Mesendoderm (in vitro differentiated cells): ENCODE data around the gene FGG.

Source experiments
- DNase-seq: peaks from one replicate; pipeline ENCODE4 v3.0.0; 2013
- H2AK5ac ChIP-seq: 2 replicates; pipeline ENCODE4 v1.6.1; 2013; ENCODE audit warnings: low read length, inconsistent platforms
- H2BK120ac ChIP-seq: 2 replicates; pipeline ENCODE4 v1.6.1; 2013; ENCODE audit warnings: low read depth, mild to moderate bottlenecking, low read length, moderate library complexity, mixed read lengths
- H2BK15ac ChIP-seq: replicated peaks from 2 replicates; pipeline ENCODE4 v1.6.1; 2013; ENCODE audit warnings: low read depth, mild to moderate bottlenecking, moderate library complexity
- H2BK5ac ChIP-seq: 2 replicates; pipeline ENCODE4 v1.6.1; 2013; ENCODE audit warnings: low read length, inconsistent platforms
- H3K18ac ChIP-seq: 2 replicates; pipeline ENCODE4 v1.6.1; 2013; ENCODE audit warnings: mild to moderate bottlenecking, low read length, mixed read lengths
- H3K23ac ChIP-seq: one replicate; pipeline ENCODE4 v1.6.1; 2013; ENCODE audit warnings: low read length
- H3K27ac ChIP-seq: 2 replicates; pipeline ENCODE4 v1.5.1; 2013; ENCODE audit warnings: low read depth, mild to moderate bottlenecking, inconsistent platforms, low read length, moderate library complexity
- H3K27me3 ChIP-seq: 2 replicates; pipeline ENCODE4 v1.6.1; 2013; ENCODE audit warnings: low read length, control low read depth, mild to moderate bottlenecking, inconsistent platforms; ENCODE audit not compliant: insufficient read depth, poor library complexity
- H3K36me3 ChIP-seq: 2 replicates; pipeline ENCODE4 v1.6.1; 2013; ENCODE audit warnings: low read length, inconsistent platforms; ENCODE audit not compliant: control insufficient read depth, insufficient read depth
- H3K4ac ChIP-seq: one replicate; pipeline ENCODE4 v1.6.1; 2013; ENCODE audit warnings: low read depth, mild to moderate bottlenecking, low read length, moderate library complexity
- H3K4me1 ChIP-seq: 2 replicates; pipeline ENCODE4 v1.6.1; 2013; ENCODE audit warnings: low read depth, low read length, inconsistent platforms; ENCODE audit not compliant: control insufficient read depth
- H3K4me2 ChIP-seq: 2 replicates; pipeline ENCODE4 v1.6.1; 2013; ENCODE audit warnings: low read length
- H3K4me3 ChIP-seq: 2 replicates; pipeline ENCODE4 v1.5.1; 2013; ENCODE audit warnings: mild to moderate bottlenecking, low read length
- H3K56ac ChIP-seq: one replicate; pipeline ENCODE4 v1.6.1; 2013; ENCODE audit warnings: low read length
- H3K79me1 ChIP-seq: 2 replicates; pipeline ENCODE4 v1.6.1; 2013; ENCODE audit warnings: low read length, inconsistent platforms
- H3K79me2 ChIP-seq: 2 replicates; pipeline ENCODE4 v1.6.1; 2013; ENCODE audit warnings: mild to moderate bottlenecking, low read length; ENCODE audit not compliant: control insufficient read depth, insufficient read depth
- H3K9ac ChIP-seq: 2 replicates; pipeline ENCODE4 v1.6.1; 2013; ENCODE audit warnings: low read length, inconsistent platforms
- H4K5ac ChIP-seq: one replicate; pipeline ENCODE4 v1.6.1; 2013; ENCODE audit warnings: low read length
- H4K8ac ChIP-seq: one replicate; pipeline ENCODE4 v1.6.1; 2013; ENCODE audit warnings: low read depth, mild to moderate bottlenecking, control low read depth, low read length, moderate library complexity
- WGBS: extraction: QIAGEN DNeasy Blood & Tissue Kit; methylation state at CpG from one replicate; pipeline ENCODE4 v1.1.7; 2013; ENCODE audit warnings: low lambda C conversion rate, missing lambda C conversion rate; ENCODE audit not compliant: insufficient coverage; ENCODE audit errors: extremely low coverage; 5-methylcytosine and 5-hydroxymethylcytosine counted together

FGG gene

DNA sequence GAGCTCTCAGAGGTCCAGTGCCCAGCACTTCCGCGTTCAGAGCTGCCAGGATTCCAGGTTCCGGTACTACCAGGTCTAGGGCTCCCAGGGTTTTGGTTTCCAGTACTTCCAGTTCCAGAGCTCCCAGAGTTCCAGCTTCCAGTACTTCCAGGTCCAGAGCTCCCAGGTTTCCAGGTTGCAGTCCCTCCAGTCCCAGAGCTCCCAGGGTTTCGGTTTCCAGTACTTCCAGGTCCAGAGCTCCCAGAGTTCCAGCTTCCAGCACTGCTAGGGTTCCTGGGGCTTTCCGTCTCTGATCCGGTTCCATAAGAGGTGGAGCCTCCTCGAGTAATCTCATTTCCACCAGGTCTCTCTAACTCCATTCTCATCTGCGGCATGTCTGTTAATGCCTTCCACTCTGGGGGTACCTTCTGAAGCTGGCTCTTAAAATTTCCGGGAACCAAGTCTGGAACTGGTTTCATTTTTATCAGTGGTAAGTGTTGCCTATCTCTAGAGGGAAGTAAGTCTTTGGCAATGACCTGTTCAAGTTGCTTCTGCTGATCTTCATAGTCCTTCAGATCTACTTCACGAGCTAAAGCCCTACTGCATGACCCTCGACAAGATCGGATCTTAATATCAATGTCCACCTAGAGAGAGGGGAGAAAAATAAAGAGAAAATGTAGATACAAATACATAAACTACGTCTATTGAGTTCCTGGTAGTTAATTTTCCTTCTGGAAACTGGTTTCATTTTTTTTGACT lies 26.0 kb downstream of the FGG start:
- no peak overlapping the region for H3K9ac ChIP-seq
- no peak overlapping the region for H3K27ac ChIP-seq
- H3K79me2 ChIP-seq: no peaks in the 10 kb centered on the region
- no peak overlapping the region for H3K4ac ChIP-seq
- no peak overlapping the region for H4K8ac ChIP-seq
- DNase-seq: no peak
- no peaks in the 10 kb centered on the region for H3K79me1 ChIP-seq
- no peaks in the 10 kb centered on the region for H3K36me3 ChIP-seq
- H2AK5ac ChIP-seq: no peak overlapping the region
- no peaks in the 10 kb centered on the region for H3K27me3 ChIP-seq
- H2BK5ac ChIP-seq: no peak overlapping the region
- H3K4me2 ChIP-seq: no peak overlapping the region
- H4K5ac ChIP-seq: no peak overlapping the region
- WGBS: no CpG with 5 or more reads among the region's 13 CpGs
- no peak overlapping the region for H3K18ac ChIP-seq
- no peak overlapping the region for H3K4me3 ChIP-seq
- no peaks in the 10 kb centered on the region for H3K4me1 ChIP-seq
- H2BK15ac ChIP-seq: no peak overlapping the region
- H2BK120ac ChIP-seq: no peak overlapping the region
- H3K23ac ChIP-seq: no peak overlapping the region
- H3K56ac ChIP-seq: no peak overlapping the region

- no peak for DNase-seq
- no peak overlapping the region for H3K56ac ChIP-seq
- no peak overlapping the region for H2AK5ac ChIP-seq
- no peak overlapping the region for H3K4me3 ChIP-seq
- no peaks in the 10 kb centered on the region for H3K79me2 ChIP-seq
- no peak overlapping the region for H3K27ac ChIP-seq
- H3K36me3 ChIP-seq: no peaks in the 10 kb centered on the region
- no peaks in the 10 kb centered on the region for H3K79me1 ChIP-seq
- H3K4me1 ChIP-seq: no peaks in the 10 kb centered on the region
- no peak overlapping the region for H3K9ac ChIP-seq
- H3K4me2 ChIP-seq: no peak overlapping the region
- H3K27me3 ChIP-seq: no peaks in the 10 kb centered on the region
- H4K8ac ChIP-seq: no peak overlapping the region
- no peak overlapping the region for H3K18ac ChIP-seq
- no peak overlapping the region for H3K23ac ChIP-seq
- H2BK15ac ChIP-seq: no peak overlapping the region
- no peak overlapping the region for H3K4ac ChIP-seq
- no peak overlapping the region for H2BK5ac ChIP-seq
- no CpG with 5 or more reads among the region's 10 CpGs for WGBS
- no peak overlapping the region for H4K5ac ChIP-seq
- H2BK120ac ChIP-seq: no peak overlapping the region
Observed at GRCh38 chr4:154585369-154586018, 27.0 kb downstream of the FGG start.

DNA sequence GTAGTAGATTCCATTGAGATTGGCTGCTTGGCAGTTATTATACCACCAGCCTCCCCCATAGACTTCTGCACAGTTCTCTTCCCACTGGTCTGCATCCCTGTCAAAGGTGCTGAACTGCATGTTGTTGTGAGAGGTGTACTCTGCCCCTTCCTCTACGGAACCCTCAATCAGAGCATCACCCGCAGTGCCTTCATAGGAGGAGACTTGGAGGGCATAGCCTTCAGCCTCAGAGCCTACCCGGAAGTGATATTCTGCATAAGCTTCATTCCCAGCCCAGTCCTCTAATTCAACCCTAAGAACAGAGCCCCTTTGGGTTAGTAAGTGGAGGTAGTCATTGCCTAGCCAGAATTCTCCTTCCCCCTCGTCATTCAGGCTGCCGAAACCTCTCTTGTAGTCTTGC lies 28.2 kb downstream of the FGG start:
- H4K5ac ChIP-seq: no peak overlapping the region
- WGBS: no CpG with 5 or more reads among the region's 5 CpGs
- H4K8ac ChIP-seq: no peak overlapping the region
- no peaks in the 10 kb centered on the region for H3K79me1 ChIP-seq
- H2BK15ac ChIP-seq: no peak overlapping the region
- no peak overlapping the region for H3K9ac ChIP-seq
- H3K4me3 ChIP-seq: no peak overlapping the region
- DNase-seq: no peak
- no peak overlapping the region for H3K56ac ChIP-seq
- no peaks in the 10 kb centered on the region for H3K27me3 ChIP-seq
- no peak overlapping the region for H2BK5ac ChIP-seq
- no peak overlapping the region for H3K4ac ChIP-seq
- H3K36me3 ChIP-seq: no peaks in the 10 kb centered on the region
- H3K27ac ChIP-seq: no peak overlapping the region
- no peaks in the 10 kb centered on the region for H3K79me2 ChIP-seq
- H3K18ac ChIP-seq: no peak overlapping the region
- no peak overlapping the region for H3K23ac ChIP-seq
- no peak overlapping the region for H2BK120ac ChIP-seq
- H3K4me1 ChIP-seq: no peaks in the 10 kb centered on the region
- no peak overlapping the region for H3K4me2 ChIP-seq
- H2AK5ac ChIP-seq: no peak overlapping the region

DNA sequence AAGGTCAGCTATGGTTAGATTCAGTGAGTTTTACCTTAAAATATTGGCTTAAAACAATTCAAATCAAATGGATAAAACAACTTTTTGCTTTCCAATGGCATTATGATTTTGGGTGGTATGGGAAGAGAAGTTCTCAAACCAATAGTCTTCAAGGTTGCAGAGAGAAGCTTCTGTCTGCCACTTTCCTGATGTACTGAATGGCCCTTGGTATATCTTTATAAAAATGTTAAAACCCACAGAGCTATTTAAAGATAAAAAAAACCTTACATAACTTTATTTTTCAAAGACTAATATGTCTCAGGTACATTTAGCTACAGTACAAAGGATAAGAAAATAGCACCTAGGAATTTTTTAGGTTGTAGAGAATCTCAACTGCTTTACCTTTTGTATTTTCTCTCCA lies 28.8 kb downstream of the FGG start:
- H3K4me3 ChIP-seq: no peak overlapping the region

GRCh38 chr4:154583230-154583629 lies 29.2 kb downstream of the FGG start:
- no peak overlapping the region for H3K27ac ChIP-seq
- H2BK120ac ChIP-seq: no peak overlapping the region
- H3K56ac ChIP-seq: no peak overlapping the region

More for the DNA sequence above, 28.8 kb downstream of the FGG start:
- no peak overlapping the region for H3K4ac ChIP-seq
- H3K9ac ChIP-seq: no peak overlapping the region
- H2BK15ac ChIP-seq: no peak overlapping the region
- no peak overlapping the region for H2BK5ac ChIP-seq
- no peak overlapping the region for H3K18ac ChIP-seq
- H4K5ac ChIP-seq: no peak overlapping the region
- DNase-seq: no peak
- no peak overlapping the region for H2AK5ac ChIP-seq
- no peak overlapping the region for H2BK120ac ChIP-seq
- H3K79me2 ChIP-seq: no peaks in the 10 kb centered on the region
- no peaks in the 10 kb centered on the region for H3K27me3 ChIP-seq
- no peak overlapping the region for H3K56ac ChIP-seq
- H3K23ac ChIP-seq: no peak overlapping the region
- no peak overlapping the region for H4K8ac ChIP-seq
- no peaks in the 10 kb centered on the region for H3K36me3 ChIP-seq
- H3K79me1 ChIP-seq: no peaks in the 10 kb centered on the region
- no peak overlapping the region for H3K4me2 ChIP-seq
- H3K27ac ChIP-seq: no peak overlapping the region
- no peaks in the 10 kb centered on the region for H3K4me1 ChIP-seq

DNA sequence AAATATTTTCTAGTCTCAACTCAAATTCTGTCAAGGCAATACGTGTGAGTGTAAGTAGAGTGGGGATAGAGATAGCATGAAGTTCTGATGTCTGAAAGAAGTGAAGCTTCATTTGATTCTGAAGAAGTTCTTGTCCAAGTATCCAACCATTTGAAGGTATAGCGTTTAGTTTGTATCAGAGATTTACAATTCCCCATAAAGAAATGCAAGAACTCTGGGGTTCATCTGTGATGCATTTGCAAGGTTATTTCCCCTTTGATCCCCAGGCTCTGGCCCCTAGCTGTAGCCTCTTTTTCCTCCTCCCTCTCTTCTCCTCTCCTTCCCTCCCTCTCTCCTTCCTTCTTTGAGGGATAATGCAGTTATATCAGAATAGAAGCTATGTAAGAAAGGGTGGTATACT lies 29.7 kb downstream of the FGG start:
- Histone ChIP-seq H3K27me3 (no peaks in the 10 kb centered on the region), H3K9ac (no peak overlapping the region), H2BK15ac (no peak overlapping the region), H4K5ac (no peak overlapping the region), H2BK5ac (no peak overlapping the region), H3K79me1 (no peaks in the 10 kb centered on the region), H3K4me2 (no peak overlapping the region), H3K36me3 (no peaks in the 10 kb centered on the region), H3K4ac (no peak overlapping the region), H3K18ac (no peak overlapping the region), H2AK5ac (no peak overlapping the region), H3K23ac (no peak overlapping the region), H3K27ac (no peak overlapping the region), H3K79me2 (no peaks in the 10 kb centered on the region), H3K4me3 (no peak overlapping the region), H4K8ac (no peak overlapping the region), H3K56ac (no peak overlapping the region), H3K4me1 (no peaks in the 10 kb centered on the region), H2BK120ac (no peak overlapping the region)
- no CpG with 5 or more reads among the region's 2 CpGs for WGBS
- no peak for DNase-seq

More at GRCh38 chr4:154583230-154583629, 29.2 kb downstream of the FGG start:
- H3K79me2 ChIP-seq: no peaks in the 10 kb centered on the region
- no peak overlapping the region for H3K4me3 ChIP-seq
- no peak overlapping the region for H4K8ac ChIP-seq
- no peaks in the 10 kb centered on the region for H3K36me3 ChIP-seq
- H4K5ac ChIP-seq: no peak overlapping the region
- H3K18ac ChIP-seq: no peak overlapping the region
- no peak overlapping the region for H2AK5ac ChIP-seq
- no peaks in the 10 kb centered on the region for H3K27me3 ChIP-seq
- no peak for DNase-seq
- H2BK5ac ChIP-seq: no peak overlapping the region
- H3K4ac ChIP-seq: no peak overlapping the region
- H3K4me2 ChIP-seq: no peak overlapping the region
- H3K79me1 ChIP-seq: no peaks in the 10 kb centered on the region
- WGBS: 100% methylated on average over 1 of the region's 3 CpGs
- no peak overlapping the region for H3K23ac ChIP-seq
- no peaks in the 10 kb centered on the region for H3K4me1 ChIP-seq
- H2BK15ac ChIP-seq: no peak overlapping the region
- H3K9ac ChIP-seq: no peak overlapping the region
